ENCODE measurements around the gene BANF2.

- TF ChIP-seq CTCF (IDR thresholded peaks at IDR 0.05), result no peak
- no peak for TF ChIP-seq ZFX (IDR thresholded peaks at IDR 0.05; ENCODE audit: borderline replicate concordance)
Observed at GRCh38 chr20:17708675-17709360, 9.1 kb downstream of the BANF2 start.

Data from 22Rv1 (cell line).